Chondrocyte (in vitro differentiated cells): ENCODE measurements around the gene XPO1. TPM values are rescaled to one million over a fixed set of nuclear protein-coding genes. Genes with fewer than 3 reads are reported as not detected.
"Not testable (repeated sequence)": the region's sequence is repeated elsewhere in the genome, so short reads cannot be mapped to it uniquely, and the experiment has no call there.

Source experiments
- DNase-seq: peaks from one replicate; pipeline ENCODE4 v3.0.0; 2021; ENCODE audit warnings: mixed read lengths, low spot score
- H3K27ac Mint-ChIP-seq: one replicate; pipeline ENCODE4 v1.8.0; 2021; ENCODE audit warnings: mild to moderate bottlenecking, moderate library complexity, mixed read lengths; ENCODE audit not compliant: unreplicated experiment
- H3K27me3 Mint-ChIP-seq: 2 replicates; pipeline ENCODE4 v1.8.0; 2021; ENCODE audit warnings: low read depth, mixed read lengths
- H3K36me3 Mint-ChIP-seq: 2 replicates; pipeline ENCODE4 v1.8.0; 2021; ENCODE audit warnings: low read depth, mixed read lengths
- H3K4me1 Mint-ChIP-seq: 2 replicates; pipeline ENCODE4 v1.8.0; 2021; ENCODE audit warnings: low read depth, mild to moderate bottlenecking, mixed read lengths
- H3K4me3 Mint-ChIP-seq: one replicate; pipeline ENCODE4 v1.8.0; 2021; ENCODE audit warnings: mild to moderate bottlenecking, moderate library complexity, mixed read lengths; ENCODE audit not compliant: unreplicated experiment
- H3K9me3 Mint-ChIP-seq: 2 replicates; pipeline ENCODE4 v1.8.0; 2021; ENCODE audit warnings: low read depth, mixed read lengths
- total RNA-seq: library from RNA; stranded (reverse); gene quantifications from 3 replicates; pipeline ENCODE4 v1.2.1, GENCODE V29; 2021
- TF ChIP-seq, protein P1 (sequence below): fragments of 200-600 bp; sonication (generic); IDR thresholded peaks from 2 replicates; pipeline ENCODE4 v1.5.0; 2021; ENCODE audit warnings: antibody characterized with exemption, mild to moderate bottlenecking, moderate library complexity

The XPO1 gene
- total RNA-seq, 1 donor from 2014 or later = 89.8 TPM

DNA sequence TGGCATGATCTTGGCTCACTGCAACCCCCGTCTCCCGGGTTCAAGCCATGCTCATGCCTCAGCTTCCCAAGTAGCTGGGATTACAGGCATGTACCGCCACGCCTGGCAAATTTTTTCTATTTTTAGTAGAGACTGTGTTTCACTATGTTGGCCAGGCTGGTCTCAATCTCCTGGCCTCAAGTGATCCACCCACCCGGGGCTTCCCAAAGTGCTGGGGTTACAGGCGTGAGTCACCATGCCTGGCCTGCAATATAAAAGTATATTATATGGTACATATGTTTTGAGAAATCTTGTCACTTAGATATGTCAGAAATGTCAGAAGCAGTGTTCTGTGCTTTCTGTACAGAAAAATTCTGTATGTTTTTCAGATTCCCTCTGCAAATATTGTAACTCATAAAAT lies 19.2 kb upstream of the XPO1 start:
- H3K9me3 Mint-ChIP-seq = no peaks in the 10 kb centered on the region
- H3K36me3 Mint-ChIP-seq = no peaks in the 10 kb centered on the region
- TF ChIP-seq, protein P1, sequence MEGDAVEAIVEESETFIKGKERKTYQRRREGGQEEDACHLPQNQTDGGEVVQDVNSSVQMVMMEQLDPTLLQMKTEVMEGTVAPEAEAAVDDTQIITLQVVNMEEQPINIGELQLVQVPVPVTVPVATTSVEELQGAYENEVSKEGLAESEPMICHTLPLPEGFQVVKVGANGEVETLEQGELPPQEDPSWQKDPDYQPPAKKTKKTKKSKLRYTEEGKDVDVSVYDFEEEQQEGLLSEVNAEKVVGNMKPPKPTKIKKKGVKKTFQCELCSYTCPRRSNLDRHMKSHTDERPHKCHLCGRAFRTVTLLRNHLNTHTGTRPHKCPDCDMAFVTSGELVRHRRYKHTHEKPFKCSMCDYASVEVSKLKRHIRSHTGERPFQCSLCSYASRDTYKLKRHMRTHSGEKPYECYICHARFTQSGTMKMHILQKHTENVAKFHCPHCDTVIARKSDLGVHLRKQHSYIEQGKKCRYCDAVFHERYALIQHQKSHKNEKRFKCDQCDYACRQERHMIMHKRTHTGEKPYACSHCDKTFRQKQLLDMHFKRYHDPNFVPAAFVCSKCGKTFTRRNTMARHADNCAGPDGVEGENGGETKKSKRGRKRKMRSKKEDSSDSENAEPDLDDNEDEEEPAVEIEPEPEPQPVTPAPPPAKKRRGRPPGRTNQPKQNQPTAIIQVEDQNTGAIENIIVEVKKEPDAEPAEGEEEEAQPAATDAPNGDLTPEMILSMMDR = no peak
- H3K27ac Mint-ChIP-seq = no peak overlapping the region
- no peaks in the 10 kb centered on the region for H3K4me1 Mint-ChIP-seq
- H3K27me3 Mint-ChIP-seq = peaks cover 3% of the 10 kb centered on the region
- H3K4me3 Mint-ChIP-seq = no peak overlapping the region
- no peak for DNase-seq

DNA sequence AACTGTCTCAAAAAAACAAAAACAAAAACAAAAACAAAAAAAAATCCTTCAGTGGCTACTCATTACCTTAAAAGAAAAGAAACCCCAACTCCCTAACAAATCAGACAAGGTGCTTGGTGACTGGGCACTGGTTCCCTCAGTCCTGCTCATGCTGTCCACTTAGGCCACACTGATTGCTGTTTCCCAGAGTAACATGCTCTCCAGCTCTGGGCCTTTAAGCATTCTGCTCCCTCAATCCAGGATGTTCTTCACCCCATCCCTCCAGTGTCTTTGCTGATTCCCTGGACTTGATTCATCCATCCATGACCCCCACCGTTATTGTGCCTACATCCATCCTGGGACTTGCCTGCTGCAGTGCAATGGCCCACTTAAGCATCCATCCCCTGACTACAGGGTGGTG lies 16.4 kb upstream of the XPO1 start:
- TF ChIP-seq, protein P1 = no peak
- no peaks in the 10 kb centered on the region for H3K36me3 Mint-ChIP-seq
- H3K4me1 Mint-ChIP-seq = peaks cover 3% of the 10 kb centered on the region
- no peaks in the 10 kb centered on the region for H3K27me3 Mint-ChIP-seq
- no peaks in the 10 kb centered on the region for H3K9me3 Mint-ChIP-seq
- no peak for DNase-seq
- no peak overlapping the region for H3K4me3 Mint-ChIP-seq
- no peak overlapping the region for H3K27ac Mint-ChIP-seq

DNA sequence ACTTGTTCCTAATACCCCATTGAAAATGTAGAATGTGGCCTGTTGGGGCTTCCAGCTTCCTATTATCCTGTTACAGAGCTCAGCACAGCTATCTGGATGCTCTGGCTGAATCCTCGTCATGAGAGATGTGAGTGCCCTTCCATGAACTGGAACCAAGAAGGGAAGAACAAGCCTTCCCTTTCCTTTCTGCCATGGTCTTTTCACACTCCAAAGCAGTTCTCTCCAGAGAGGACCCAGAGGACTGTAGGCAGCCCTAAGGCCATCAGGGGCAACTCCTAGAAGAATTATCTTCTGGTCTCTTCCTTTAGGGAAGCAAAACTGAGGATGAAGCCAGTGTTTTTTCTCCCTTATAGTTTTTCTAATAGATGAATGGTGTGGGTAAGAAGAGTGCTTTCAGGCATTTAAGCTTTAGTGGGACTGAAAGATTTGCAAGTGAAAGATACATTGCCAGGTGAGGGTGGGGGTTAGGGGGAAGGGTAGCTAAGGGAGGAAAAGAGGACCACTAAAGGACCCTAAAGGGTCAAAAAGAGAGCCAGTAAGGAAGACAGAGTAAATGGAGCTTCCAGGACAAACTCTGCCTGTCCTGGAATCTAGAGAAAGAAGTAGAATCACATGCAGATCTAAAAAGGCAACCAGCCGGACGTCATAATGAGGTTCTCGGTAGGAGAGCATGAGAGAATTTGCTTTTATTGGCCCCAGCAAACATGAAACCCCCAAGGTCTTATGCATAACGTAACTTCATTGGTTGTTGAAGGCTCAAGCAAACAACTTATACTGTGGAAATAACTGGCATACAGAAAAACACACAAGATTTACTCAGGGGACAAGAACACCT lies 12.4 kb upstream of the XPO1 start:
- Mint-ChIP-seq H3K36me3 (no peaks in the 10 kb centered on the region), H3K27me3 (no peaks in the 10 kb centered on the region), H3K27ac (no peak overlapping the region), H3K9me3 (no peaks in the 10 kb centered on the region), H3K4me1 (peaks cover 3% of the 10 kb centered on the region), H3K4me3 (no peak overlapping the region)
- DNase-seq = no peak
- TF ChIP-seq, protein P1 = no peak

DNA sequence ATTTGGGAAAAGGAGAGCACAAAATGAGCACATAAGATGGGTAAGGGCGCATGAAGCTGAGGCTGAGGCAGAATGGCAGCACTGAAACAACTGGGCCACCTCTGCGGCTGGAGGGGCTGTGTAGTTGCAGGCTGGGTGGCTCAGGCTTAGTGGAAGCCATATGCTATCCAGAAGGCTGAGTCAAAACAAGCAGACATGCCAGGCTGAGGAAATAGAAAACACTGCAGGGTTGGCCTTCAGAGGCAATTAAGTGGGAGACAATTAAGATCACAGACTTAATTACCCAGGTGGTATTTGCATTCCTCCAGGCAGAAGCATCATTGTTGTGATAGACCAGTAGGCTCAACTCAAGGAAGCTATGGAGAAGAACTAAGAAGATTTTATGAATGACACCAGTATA lies 11.4 kb upstream of the XPO1 start:
- DNase-seq = no peak
- Mint-ChIP-seq H3K27ac (no peak overlapping the region), H3K36me3 (no peaks in the 10 kb centered on the region), H3K27me3 (no peaks in the 10 kb centered on the region), H3K4me3 (no peak overlapping the region), H3K9me3 (no peaks in the 10 kb centered on the region), H3K4me1 (peaks cover 3% of the 10 kb centered on the region)
- TF ChIP-seq, protein P1 = no peak

DNA sequence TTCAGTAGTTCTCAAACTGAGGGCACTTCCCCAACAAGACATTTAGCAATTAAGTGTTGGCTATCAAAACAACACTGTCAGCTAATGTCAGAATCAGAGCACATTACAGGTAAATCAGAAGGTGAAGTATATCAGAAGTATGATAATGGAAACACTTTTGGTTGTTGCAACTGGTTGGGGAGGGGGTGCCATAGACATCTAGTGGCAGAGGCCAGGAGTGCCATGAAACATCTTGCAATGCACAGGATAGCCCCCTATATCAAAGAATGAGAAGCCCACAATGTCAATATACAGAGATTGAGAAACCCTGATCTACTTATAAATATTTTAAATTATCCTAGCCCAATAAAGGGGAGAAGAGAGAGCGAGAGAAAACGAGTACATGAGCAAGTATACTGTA lies 4.9 kb upstream of the XPO1 start:
- DNase-seq = no peak
- TF ChIP-seq, protein P1 = peak; percentile 23
- peaks cover 1% of the 10 kb centered on the region for H3K36me3 Mint-ChIP-seq
- no peaks in the 10 kb centered on the region for H3K9me3 Mint-ChIP-seq
- no peak overlapping the region for H3K4me3 Mint-ChIP-seq
- no peak overlapping the region for H3K27ac Mint-ChIP-seq
- peaks cover 7% of the 10 kb centered on the region for H3K4me1 Mint-ChIP-seq
- no peaks in the 10 kb centered on the region for H3K27me3 Mint-ChIP-seq

DNA sequence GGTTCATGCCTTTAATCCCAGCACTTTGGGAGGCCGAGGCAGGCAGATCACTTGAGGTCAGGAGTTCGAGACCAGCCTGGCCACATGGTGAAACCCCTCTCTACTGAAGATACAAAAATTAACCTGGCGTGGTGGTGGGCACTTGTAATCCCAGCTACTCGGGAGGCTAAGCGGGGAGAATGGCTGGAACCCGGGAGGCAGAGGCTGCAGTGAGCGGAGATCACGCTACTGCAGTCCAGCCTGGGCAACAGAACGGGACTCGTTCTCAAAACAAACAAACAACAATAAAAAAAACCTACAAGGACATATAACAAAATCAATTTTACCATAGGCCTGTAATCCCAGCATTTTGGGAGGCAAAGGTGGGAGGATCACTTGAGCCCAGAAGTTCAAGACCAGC lies 2.0 kb upstream of the XPO1 start:
- not testable (repeated sequence) for H3K36me3 Mint-ChIP-seq, DNase-seq, H3K27me3 Mint-ChIP-seq, H3K27ac Mint-ChIP-seq, H3K4me3 Mint-ChIP-seq, H3K9me3 Mint-ChIP-seq
- H3K4me1 Mint-ChIP-seq = peaks cover 14% of the 10 kb centered on the region
